T-helper 2 cell treated with Interferon-gamma antibody and Interleukin-4, amounts not matched to agents 100 ng/mL and 5 ng/mL, for 36 hours (primary cell): Measurements from ENCODE around the gene SCRN1. TPM values are rescaled to one million over a fixed set of nuclear protein-coding genes. Genes with fewer than 3 reads are reported as not detected.

Experiments
- intact Hi-C: fragments of 100-400 bp; cut with micrococcal nuclease; formaldehyde crosslinking; loops from one replicate; pipeline ENCODE4 v1.15.1; 2023
- total RNA-seq: library from RNA; stranded (reverse); gene quantifications from 2 replicates; pipeline ENCODE4 v1.2.3, GENCODE V29; 2022

Gene SCRN1
- total RNA-seq, 1 donor from 2014 or later = 0.48 TPM

DNA sequence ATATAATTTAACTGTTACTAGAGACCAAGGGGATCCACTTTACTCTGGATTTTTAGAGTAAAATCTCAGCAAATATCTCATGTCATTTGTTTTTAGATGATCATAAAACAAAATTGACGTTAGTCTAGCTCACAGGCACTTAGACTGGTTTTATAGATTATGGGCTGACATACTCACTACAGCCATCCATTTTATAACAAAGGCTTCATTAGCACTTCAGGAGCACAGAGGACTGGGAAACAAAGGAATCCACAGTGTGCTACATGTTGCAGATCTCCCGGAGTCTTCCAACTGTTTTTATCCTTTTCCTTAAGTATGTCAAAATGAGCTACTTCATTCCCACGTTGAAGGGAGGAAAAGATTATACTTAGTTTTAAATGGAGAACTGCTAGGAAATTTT is 15.9 kb upstream of the SCRN1 start:
- intact Hi-C loops = no loop called here

DNA sequence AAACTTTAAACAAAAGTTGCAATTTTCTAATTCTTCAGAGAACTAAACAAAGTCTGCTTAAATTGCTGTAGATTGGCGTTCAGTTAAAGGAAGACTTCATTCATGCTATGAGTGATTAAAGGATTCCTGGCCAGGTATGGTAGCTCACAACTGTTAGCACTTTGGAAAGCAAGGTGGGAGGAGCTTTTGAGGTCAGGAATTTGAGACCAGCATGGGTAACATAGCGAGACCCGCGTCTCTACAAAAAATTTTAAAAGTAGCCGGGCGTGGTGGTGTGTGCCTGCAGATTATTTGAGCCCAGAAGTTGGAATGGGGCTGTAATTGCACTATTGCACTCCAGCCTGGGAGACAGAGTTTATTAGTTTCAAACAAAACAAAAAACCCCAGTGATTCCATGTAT is 13.5 kb upstream of the SCRN1 start:
- intact Hi-C loops = no loop called here

DNA sequence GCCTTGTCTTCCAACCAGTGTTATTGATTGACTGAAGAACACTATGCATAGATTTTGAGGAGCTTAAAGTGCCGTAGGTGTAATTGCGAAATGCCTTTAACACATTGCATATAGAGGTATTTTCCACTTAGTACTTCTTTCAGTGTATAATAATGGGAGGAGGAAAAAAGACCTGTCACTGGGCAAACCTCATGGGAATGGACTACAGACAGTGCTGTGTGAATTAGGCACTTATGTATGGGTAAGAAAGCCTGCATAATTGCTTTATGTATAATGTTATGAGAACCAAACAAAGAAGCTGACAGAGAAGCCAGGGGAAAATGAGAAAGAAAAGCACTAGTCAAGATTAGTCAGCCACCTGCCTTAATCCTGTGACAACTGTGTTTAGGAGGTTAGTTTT is 12.4 kb upstream of the SCRN1 start:
- intact Hi-C loops = no loop called here

DNA sequence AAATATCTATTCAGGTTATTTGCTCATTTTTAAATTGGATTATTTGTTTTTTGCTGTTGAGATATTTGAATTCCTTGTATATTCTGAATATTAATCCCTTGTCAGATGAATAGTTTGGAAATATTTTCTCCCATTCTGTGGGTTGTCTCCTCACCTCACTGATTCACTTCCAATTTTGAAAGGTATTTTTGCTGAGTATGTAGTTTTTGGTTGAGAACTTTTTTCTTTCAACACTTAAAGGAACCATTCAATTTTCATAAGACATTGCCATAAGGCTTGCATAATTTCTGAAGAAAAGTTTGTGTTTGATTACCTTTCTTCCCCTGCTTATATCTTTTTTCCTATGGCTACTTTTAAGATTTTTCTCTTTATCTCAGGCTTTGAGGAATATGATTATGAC is 8.9 kb upstream of the SCRN1 start:
- intact Hi-C loops = no loop called here

DNA sequence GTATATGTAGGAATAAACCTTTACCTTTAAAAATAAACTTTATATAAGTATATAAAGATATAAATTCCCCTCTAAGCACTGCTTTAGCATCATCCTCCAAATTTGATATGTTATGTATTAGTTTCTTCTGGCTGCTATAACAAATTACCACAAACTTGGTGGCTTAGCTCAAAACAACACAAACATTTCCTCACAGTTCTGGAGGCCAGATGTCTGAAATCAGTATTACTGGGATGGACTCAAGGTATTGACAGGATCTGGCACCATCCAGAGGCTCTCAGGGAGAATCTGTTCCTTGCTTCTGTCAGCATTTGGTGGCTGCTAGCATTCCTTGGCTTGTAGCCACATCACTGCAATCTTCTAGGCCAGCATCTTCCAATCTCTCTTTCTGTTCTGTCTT is 6.7 kb upstream of the SCRN1 start:
- intact Hi-C loops = no loop called here

DNA sequence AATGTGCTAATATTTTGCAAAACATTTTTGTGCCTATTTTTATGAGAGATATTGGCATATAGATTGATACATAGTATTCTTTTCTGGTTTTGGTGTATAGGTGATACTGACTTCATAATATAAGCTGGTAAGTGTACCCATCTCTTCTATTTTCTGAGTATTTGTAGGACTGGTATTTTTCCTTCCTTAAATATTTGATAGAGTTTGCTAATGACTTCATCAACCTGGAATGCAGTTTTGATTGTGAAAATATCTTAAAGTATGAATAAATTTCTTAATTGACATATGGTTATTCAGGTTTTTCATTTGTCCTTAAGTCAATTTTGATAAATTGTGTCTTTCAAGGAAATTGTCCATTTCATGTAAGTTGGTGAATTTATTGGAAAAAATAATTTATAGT is 6.1 kb upstream of the SCRN1 start:
- intact Hi-C loops = no loop called here

DNA sequence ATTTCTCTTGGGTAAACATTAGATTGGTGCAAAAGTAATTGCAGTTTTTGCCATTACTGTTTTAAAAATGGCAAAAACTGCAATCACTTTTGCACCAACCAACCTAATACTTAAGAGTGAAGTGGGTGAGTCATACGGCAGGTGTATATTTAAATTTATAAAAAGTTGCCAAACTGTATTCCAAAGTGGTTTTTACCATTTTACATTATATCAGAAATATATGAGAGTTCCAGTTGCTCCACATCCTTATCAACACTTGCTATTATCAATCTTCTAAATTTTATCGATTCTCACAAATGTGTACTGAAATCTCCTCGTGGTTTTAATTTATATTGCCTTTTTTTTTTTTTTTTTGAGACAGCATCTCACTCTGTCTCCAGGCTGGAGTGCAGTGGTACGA is 3.5 kb upstream of the SCRN1 start:
- intact Hi-C loops = no loop called here

DNA sequence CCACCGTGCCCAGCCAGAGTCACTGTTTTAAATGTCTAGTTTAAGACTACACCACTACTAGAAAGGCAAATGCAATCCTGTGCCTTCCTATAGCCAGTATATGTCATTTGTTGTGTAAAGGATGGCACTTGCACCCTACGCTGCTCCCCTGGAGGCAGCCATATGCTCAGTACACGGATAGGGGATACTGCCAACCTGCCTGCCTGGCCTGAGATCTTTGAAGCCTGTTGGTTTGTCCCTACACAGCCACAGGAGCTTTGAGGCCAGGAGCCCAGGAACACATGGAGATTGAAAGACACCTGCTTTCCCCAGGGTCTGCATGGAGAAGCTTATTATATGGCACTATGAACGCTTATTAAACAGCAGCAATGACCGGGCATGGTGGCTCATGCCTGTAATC is 2.3 kb upstream of the SCRN1 start:
- intact Hi-C loops = no loop called here

DNA sequence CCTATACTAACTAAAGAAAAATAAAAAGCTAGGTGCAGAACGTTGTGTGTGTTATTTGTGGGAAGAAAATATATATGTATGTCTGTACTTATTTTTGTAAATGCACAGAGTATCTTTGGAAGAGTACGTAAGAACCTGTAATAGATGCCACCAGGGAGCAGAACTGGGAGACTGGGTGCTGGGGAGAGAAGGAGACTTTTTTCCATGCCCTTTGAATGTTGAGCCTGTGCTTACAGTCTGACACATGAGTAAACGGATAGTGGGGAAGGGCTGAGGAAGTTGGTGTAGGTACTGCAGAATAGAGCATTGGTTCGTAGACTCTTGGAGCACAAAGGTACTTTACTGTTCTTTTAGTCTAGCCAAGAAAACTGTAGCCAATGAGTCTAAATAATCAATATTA is 1.3 kb upstream of the SCRN1 start:
- intact Hi-C loops = no loop called here

DNA sequence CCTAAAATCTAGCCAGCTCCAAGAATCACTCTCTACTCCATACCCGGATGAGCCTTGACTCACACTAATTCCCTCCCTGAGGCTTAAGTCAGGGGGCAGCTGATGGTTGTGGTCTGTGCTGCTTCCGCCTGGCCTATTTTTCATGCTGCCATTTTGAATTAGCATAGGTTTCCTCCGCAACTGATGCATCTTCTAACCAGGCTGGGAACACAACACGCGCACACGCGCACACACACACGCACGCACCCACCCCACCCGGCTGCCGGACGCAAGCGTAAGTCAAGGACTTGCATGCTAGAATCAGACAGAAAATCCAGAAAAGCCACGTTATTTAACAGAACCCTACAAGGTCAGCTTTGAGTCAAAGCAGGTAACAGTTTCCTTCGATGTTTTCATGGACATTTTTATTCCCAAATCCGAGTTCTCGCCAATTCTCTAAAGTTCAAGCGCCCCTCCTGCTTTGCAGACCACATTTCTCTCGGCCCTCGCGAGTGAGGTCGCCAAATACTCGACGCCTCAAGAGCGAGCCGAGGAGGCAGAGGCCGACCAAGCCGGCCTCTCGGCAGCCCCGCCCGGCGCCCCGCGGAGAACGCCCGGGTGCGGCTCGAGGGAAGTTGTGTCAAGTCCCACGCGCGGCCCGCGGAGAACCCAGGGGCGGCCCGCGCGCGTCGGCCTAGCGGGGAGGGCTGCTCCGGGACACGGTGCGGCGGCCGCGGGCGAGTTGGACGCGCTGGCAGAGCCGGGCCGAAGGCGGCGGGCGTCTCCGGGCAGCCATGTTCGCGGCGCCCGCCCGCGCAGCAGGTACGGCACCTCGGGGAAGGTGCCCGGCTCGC is 961 bp downstream of the SCRN1 start:
- intact Hi-C loops = no loop called here

DNA sequence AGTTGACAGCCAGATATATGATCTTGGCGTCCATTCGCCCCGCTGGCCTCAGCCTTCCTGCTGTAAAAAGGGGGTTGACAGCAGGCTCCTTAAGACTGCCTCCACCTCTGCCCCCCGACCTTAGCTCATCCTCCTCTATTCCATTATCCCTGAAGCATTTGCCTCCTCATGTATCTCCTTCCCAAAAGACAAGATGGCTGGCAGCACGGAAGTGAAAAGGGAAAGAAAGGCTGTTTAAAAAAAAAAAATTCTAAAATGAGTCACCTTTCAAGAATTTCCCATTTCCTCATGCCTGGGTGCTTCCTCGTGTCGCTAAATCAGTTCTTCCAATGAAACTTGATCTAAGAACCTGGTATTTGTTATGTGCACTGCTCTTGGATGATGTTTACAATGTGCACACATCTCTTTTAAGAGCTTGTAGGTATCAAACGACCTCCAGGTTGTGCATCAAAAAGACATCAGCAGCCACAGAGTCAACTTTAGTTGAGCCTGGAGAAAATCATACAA is 1.7 kb downstream of the SCRN1 start:
- intact Hi-C loops = no loop called here

DNA sequence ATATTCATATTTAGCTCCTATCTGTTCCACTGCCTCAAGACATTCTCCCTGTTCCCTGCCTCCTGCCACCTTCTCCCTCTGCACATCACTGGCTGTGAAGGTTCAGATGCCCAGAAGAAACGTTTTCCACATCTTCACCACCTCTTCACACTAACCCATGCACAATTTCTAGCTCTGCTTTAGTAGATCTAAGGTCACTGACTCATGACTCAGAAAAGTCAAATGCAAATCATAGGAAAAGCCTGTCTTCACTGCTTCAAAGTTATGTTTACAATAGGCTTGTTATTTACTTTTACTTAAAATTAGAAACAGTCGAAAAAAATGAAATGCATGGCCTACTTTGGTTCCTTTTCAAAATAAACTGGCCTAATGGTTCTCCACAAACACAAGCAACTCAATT is 2.5 kb downstream of the SCRN1 start:
- intact Hi-C loops = no loop called here

DNA sequence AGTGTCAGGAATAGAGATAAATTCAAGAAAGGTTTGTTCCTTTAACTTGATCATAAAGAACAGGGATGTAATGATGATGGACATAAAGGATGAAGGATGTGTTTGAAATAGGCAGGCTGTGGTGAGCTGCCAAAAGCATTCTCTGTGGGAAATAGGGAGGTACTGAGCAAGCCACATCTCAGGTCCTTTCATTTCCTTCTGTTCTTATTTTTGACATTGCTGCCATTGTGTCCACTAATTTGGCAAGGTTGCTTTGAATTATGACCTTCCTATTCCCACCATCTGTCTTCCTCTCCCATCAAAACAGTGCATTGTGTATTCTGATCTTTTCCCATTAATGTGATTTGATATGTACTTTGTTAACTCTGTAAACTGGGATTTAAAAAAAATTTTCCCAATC is 9.4 kb downstream of the SCRN1 start:
- intact Hi-C loops = no loop called here

DNA sequence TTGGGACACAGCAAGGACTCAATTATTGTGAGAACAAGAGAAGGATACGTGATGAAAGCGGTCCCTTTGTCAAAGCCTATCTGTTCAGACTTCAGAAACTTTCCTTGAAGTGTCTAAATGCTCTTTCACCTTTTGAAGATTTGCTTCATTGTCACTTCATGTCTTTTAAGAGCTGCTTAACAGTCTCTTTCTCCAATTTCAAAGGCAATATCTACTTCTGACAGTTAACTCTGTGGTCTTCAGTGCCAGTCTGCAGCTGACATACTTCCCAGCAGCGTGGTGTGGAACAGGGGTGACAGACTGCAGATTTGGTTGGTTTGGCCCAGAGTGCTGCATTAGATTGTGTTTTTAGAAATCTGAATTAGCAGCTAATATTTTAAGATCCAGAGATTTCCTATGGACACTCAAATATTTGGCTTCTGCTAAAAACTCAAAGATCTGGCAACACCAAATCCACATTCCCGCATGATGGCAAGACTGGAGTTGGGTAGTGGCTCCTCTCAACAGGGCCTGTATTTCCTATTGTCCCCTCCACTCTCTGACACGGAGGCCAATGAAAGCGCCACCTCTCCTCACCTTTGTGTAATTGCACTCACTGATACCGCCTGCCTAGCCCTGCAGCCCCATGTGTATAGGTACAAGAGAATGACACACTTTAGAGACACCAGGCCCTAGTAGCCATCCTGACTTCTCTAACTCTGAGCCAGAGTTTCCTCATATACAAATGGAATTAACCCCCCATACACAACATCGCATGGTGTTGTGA is 11.5 kb downstream of the SCRN1 start:
- intact Hi-C loops = no loop called here

DNA sequence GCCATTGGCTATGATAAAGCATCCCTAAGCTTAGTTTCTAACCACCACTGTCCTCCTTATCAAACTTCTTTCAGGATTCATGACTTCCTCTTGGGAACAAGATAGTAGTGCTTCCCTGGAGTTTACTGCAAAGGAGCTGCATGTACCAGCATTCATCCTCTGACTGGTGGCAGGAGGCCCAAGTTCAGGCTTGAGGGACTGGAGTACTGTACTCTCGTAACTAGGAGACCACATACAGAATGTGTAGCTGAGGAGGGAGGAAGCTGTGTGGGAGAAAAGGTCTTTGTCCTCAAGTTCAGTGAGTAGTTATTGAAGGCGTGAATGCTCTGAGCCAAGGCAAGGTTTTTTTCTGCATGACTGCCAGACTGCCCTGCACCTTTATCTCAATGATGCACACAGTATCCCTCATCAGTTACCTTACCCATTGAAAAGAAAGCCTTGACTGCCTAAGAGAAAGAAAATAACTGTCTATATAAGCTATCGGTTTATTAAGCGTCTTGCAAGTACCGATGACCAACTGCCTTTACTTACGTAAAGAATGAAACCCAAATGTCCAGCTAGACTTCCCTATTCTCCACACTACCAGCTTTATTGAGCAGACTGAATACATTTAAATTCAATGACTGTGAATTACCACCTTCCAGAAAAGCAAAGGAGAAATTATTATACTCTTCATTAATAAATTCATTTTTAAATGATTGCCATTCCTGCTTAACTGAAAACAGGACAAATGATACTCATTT is 12.8 kb downstream of the SCRN1 start:
- intact Hi-C loops = no loop called here

DNA sequence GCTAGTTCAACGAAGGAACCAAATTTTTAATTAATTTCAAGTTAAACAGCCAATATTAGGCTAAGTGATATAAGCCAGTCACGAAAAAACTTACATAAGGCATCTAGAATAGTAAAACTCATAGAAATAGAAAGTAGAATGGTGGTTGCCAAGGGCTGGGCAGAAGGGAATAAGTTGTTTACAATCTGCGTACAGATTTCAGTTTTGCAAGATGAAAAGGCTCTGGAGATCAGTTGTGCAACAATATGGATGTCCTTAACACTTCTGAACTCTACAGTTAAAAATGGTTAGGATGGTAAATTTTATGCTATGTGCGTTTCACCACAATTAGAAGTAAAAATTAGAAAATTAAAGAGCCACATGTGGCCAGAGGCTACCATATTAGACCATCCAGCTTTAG is 13.3 kb downstream of the SCRN1 start:
- intact Hi-C loops = no loop called here

DNA sequence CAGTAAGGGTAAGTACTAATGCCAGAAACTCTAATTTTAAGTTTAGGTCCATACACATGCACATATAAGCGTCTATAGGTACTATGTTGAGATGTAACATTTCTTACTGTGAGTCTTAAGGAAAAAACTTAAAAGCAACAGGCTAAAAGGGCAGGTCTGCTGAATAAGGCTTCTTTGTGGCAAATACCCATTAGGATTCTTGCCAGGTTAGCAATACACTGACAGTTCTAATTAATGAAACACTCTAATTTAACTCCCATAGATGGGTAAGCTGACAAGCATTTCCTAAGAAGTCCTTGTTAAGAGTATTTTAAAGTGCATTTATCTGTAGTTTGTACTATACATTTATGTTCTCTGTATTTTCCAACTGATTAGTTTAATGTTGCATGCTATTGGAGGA is 14.0 kb downstream of the SCRN1 start:
- intact Hi-C loops = no loop called here

DNA sequence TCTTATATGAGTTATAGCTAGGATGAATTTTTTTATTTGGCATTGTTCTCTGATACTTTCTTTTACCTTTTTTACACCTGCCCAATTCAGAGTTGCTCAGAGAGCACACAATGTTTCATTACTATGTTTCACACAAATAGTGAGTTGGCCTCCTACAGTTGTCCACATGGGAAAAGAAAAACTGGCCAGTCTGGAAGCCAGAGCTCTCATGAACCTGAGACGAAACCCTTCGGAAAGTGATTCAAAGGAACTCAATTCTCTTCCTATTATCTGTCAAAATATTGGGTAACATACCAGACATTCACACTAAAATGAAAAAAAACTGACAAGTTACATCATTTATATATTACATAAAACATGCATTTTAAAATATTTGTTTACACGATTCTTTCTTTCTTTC is 15.3 kb downstream of the SCRN1 start:
- intact Hi-C loops = no loop called here

DNA sequence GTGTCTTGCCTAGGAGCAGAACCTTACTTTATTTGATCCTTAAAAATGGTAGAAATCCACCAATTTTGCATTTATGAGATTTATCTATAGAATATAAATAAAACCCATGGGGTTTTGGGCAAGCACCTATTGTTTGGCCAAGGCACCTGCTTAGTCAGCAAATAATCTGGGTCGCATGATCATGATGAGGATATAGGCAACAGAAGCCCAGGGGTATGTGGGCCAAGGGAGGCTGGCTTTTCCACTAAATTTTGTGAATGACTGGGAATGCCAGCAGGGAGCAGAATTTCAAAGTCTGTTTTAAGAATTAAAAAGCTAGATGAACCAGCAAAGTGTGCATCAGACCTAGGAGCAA is 17.3 kb downstream of the SCRN1 start:
- intact Hi-C loops = no loop called here

DNA sequence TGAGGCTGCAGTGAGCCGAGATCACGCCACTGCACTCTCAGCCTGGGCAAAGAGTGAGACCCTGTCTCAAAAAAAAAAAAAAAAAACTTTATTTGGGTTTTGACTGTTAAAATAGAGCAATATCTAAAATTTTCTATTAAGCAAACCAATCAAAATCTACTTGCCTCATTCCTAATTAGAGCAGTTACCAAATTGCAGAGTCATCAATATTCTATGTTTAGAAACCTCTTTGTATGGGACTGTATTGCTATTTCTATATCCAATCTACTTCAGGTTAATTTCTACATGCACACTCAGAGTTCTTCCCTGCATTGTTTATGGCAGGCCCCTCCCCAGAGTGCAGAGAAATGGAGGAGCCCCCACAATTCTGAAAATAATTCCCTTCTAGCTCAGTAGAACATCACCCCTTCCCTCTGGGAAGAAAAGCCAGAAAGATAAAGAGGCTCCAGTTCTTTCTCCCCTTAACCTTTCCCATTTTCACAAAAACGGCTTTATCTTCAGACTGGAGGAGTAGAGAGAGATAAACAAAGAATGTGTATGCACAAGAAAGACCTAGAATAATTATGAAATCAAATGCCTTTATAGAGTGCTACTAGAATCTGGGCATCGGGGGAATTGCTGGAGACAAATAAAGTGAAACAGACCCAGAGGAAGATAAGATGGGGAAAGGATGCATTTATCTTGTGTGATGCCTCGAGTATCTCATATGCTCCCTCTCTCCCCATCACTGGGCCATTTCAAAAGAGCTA is 17.9 kb downstream of the SCRN1 start:
- intact Hi-C loops = no loop called here

DNA sequence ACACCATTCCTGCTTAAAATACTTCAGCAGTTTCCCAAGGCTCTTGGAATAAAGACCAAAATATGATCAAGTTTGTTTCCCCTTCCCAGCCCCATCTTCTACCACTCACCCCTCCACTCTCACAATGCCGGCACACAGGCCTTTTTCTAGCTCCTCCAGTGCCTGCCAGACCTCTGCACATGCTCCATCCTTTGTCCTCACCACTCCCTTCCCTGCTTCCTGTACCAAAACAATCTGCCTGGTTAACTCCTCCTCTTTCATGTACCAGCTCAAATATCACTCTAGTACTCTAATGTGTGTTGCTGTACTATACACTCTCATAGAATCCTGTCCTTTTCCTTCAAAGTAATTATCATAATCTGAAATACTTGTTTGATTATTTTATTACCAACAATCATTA is 19.4 kb downstream of the SCRN1 start:
- intact Hi-C loops = no loop called here
